IgD-negative memory B cell (primary cell): ENCODE measurements around the gene SUGT1. TPM values are rescaled to one million over a fixed set of nuclear protein-coding genes. Genes with fewer than 3 reads are reported as not detected.
"Not testable (repeated sequence)": the region's sequence is repeated elsewhere in the genome, so short reads cannot be mapped to it uniquely, and the experiment has no call there.

Experiments used
- H3K27ac Mint-ChIP-seq, 3 donors: one replicate each; pipeline ENCODE4 v1.8.0; 2020 to 2022; ENCODE audit warnings: mild to moderate bottlenecking in 3 of 3, mixed read lengths in 3 of 3, moderate library complexity in 1 of 3
- H3K27me3 Mint-ChIP-seq: one replicate; pipeline ENCODE4 v1.8.0; 2021; ENCODE audit warnings: mixed read lengths
- H3K36me3 Mint-ChIP-seq: one replicate; pipeline ENCODE4 v1.8.0; 2020; ENCODE audit warnings: mild to moderate bottlenecking, mixed read lengths
- H3K4me1 Mint-ChIP-seq, 3 donors: one replicate each; pipeline ENCODE4 v1.8.0; 2020 to 2022; ENCODE audit warnings: mixed read lengths in 3 of 3, mild to moderate bottlenecking in 1 of 3
- H3K4me3 Mint-ChIP-seq, 4 donors: one replicate each; pipeline ENCODE4 v1.8.0; 2020 to 2022; ENCODE audit warnings: mild to moderate bottlenecking in 4 of 4, mixed read lengths in 4 of 4, moderate library complexity in 3 of 4
- H3K9me3 Mint-ChIP-seq, 3 donors: one replicate each; pipeline ENCODE4 v1.8.0; 2020 to 2021; ENCODE audit warnings: mixed read lengths in 3 of 3, mild to moderate bottlenecking in 1 of 3
- polyA plus RNA-seq: library from polyadenylated mRNA; unstranded; fragments of 300-500 nt; fragmentation: Illumina TruSeq; gene quantifications from one replicate; pipeline ENCODE4 v1.2.3, GENCODE V29; 2021

Gene SUGT1
- polyA plus RNA-seq, 1 donor from 2014 or later = 47.3 TPM

DNA sequence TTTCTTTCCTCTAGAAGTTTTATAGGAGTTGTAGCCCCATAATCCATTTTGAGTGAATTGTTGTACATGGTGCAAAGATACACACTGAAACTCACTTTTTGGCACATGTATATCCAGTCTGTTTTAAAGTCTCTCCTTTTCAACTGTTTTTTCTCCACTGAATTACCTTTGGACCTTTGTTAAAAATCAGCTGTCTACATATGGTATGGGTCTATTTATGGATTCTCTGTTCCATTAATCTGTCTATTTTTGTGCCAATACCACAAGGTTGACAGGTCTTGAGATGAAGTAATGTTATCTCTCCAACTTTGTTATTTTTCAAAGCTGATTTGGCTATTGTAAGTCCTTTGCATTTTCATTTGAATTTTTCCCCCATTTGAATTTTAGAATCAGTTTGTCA lies 5.7 kb upstream of the SUGT1 start:
- Mint-ChIP-seq H3K4me3 (no peak overlapping the region), H3K27ac (no peak overlapping the region), H3K9me3 (no peaks in the 10 kb centered on the region), H3K4me1 (peaks cover 3 to 16% (median 9%) of the 10 kb centered on the region in 3 donors), H3K27me3 (no peaks in the 10 kb centered on the region), H3K36me3 (peaks cover 7% of the 10 kb centered on the region)

DNA sequence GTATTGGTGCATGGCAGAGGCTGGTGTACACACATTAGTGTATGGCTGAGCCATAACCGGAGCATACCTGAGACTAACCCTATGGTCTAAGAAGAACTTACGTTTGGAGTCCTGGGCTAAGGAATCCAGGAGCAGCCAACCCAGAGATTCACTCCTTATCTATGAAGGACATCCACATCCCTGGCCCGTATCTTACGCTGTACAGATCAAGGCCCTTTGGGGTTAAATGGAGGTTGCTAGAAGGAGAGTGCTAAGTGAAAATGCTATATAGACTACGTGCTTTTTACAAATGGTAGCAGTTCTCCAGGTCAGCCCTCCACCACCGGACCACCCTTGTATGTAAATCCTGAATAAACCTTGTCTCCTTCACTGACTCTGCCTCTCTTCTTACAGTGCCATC lies 1.9 kb upstream of the SUGT1 start:
- peaks cover 5% of the 10 kb centered on the region for H3K36me3 Mint-ChIP-seq
- no peaks in the 10 kb centered on the region for H3K27me3 Mint-ChIP-seq
- H3K27ac Mint-ChIP-seq = peak overlapping the region in 1 of 3 donors; percentile 23
- no peaks in the 10 kb centered on the region for H3K9me3 Mint-ChIP-seq
- H3K4me1 Mint-ChIP-seq = peaks cover 10 to 16% (median 11%) of the 10 kb centered on the region in 3 donors
- H3K4me3 Mint-ChIP-seq = no peak overlapping the region

DNA sequence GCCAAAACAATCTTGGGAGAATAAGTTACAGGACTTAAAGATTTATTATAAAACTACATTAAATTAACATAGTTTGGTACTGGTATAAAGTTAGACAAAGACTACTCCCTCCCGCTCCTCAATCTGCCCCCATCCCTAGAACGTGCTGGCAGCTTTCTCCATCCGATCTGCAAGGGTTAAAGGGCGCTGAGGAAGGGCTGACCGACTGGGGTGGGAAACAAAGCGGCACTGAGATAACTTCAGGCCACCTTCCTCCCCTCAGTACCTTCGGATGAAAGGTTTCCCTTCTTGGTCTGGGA lies 790 bp upstream of the SUGT1 start:
- Mint-ChIP-seq H3K27me3 (no peaks in the 10 kb centered on the region), H3K9me3 (no peaks in the 10 kb centered on the region), H3K36me3 (peaks cover 5% of the 10 kb centered on the region), H3K27ac (no peak overlapping the region), H3K4me1 (peaks cover 10 to 16% (median 11%) of the 10 kb centered on the region in 3 donors), H3K4me3 (no peak overlapping the region)

DNA sequence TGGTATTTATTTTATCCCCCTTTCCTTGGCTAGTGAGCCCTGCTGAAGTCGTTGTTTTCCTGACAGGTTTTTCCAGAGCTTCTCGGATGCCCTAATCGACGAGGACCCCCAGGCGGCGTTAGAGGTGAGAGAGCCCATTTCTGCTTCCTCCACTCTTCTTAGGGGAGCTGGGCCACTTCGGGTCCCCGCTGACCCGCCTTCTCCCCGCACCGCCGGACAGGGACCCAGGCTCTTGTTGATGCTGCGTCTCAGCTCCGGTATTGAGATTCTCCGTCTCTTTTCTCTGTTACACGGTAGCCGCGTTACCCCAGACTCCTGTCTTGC lies 306 bp downstream of the SUGT1 start:
- Mint-ChIP-seq H3K27me3 (no peaks in the 10 kb centered on the region), H3K9me3 (no peaks in the 10 kb centered on the region), H3K27ac (no peak overlapping the region), H3K4me1 (peaks cover 10 to 16% (median 11%) of the 10 kb centered on the region in 3 donors), H3K4me3 (no peak overlapping the region), H3K36me3 (peaks cover 5% of the 10 kb centered on the region)

DNA sequence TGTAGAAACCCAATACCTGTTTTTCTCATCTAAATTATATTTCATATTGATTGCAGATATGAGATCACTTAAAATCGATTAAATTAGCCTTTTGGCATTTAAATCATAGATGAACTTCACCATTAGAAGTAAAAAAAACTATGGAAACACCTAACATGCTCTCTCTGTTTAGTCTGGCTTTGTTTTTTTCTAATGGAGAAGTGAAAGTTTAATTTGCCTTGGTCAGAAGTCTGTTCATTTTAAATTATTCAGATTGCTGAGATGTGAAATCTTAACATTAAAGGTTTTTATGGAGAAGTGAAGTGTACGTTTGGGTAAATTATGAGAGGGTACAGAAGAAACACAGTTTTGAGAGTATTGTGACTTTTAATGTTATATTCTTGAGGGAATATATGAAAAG lies 6.7 kb downstream of the SUGT1 start:
- Mint-ChIP-seq H3K4me3 (peak overlapping the region in 1 of 4 donors; percentile 36), H3K4me1 (peaks cover 0 to 10% (median 4%) of the 10 kb centered on the region in 3 donors), H3K9me3 (no peaks in the 10 kb centered on the region), H3K27ac (peak overlapping the region in 1 of 3 donors; percentile 34), H3K27me3 (no peaks in the 10 kb centered on the region), H3K36me3 (peaks cover 2% of the 10 kb centered on the region)

DNA sequence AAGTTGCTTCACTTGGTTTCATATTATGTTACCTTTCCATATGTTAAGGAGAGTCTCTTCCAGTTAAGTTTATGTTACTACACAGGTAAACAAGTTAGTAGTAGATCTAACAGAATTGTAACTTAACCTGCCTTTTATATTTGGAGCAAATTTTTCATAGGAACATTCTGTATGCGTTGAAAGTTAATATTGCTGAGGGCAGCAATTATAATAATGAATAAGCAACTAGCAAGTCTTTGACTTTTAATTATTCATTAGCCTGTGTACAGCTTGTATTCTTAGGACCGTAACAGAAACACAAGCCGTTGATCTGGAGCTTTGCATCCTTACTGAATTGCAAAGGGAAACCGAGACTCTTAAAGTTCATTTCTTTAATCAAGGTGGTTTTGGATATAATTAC lies 11.6 kb downstream of the SUGT1 start:
- no peak overlapping the region for H3K4me3 Mint-ChIP-seq
- no peak overlapping the region for H3K27ac Mint-ChIP-seq

DNA sequence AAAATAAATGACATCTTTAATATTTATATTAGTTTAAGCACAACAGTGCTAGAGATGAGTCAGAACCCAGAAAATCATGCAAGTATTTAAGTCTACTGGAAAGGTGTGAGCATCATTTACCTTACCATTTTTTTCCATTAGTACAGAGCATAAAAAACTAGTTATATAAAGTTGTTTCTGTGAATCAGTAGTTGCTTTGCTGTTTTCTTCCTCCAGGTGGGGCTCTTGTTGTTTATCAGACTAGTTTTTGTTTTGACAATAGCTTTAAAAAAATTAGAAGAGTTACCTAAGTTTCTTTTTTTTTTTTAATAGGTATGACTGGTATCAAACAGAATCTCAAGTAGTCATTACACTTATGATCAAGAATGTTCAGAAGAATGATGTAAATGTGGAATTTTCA lies 12.7 kb downstream of the SUGT1 start:
- Mint-ChIP-seq H3K9me3 (no peaks in the 10 kb centered on the region), H3K4me1 (peaks cover 0 to 1% (median 0%) of the 10 kb centered on the region in 3 donors), H3K36me3 (peaks cover 12% of the 10 kb centered on the region), H3K4me3 (no peak overlapping the region), H3K27me3 (no peaks in the 10 kb centered on the region), H3K27ac (no peak overlapping the region)

More for the DNA sequence above, 11.6 kb downstream of the SUGT1 start:
- Mint-ChIP-seq H3K36me3 (peaks cover 7% of the 10 kb centered on the region), H3K27me3 (no peaks in the 10 kb centered on the region), H3K4me1 (peaks cover 1 to 4% (median 2%) of the 10 kb centered on the region in 3 donors), H3K9me3 (no peaks in the 10 kb centered on the region)

DNA sequence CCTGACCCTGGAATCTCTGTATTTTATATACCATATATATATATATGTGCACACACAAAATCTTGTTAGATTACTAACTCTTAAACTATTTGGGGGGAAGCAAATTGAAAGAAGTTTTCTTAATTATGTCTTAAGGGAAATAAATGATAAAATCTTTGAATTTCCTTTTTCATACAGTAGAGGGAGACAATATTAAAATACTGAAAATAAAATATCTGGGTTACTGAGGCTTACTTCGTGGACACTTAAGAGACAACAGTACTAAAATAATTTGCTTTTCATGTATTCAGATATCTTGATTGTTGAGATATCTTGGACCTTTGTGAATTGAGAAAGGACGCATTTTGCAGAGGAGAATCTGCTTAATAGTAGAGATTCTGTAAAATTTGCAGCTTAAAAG lies 17.0 kb downstream of the SUGT1 start:
- Mint-ChIP-seq H3K27me3 (no peaks in the 10 kb centered on the region), H3K27ac (no peak overlapping the region), H3K36me3 (peaks cover 10% of the 10 kb centered on the region)

DNA sequence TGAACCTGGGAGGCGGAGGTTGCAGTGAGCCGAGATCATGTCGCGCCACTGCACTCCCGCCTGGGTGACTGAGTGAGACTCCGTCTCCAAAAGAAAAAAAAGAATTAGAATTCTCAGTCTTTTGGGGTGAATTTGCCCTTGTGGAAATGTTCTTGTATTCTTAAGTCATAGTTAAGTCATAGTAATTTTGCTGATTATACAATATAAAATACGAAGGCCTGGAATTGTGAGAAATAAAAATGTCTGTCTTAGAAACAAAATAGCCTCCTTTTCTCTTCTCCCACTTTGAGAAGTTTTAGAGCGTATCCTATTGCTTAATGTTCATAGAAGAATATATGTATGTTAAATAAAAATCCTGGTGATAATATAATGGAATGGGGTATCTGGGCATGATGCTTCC lies 18.1 kb downstream of the SUGT1 start:
- no peak overlapping the region for H3K4me3 Mint-ChIP-seq
- H3K9me3 Mint-ChIP-seq = no peaks in the 10 kb centered on the region
- H3K27ac Mint-ChIP-seq = no peak overlapping the region
- peaks cover 0 to 4% (median 0%) of the 10 kb centered on the region in 3 donors for H3K4me1 Mint-ChIP-seq
- H3K27me3 Mint-ChIP-seq = no peaks in the 10 kb centered on the region
- H3K36me3 Mint-ChIP-seq = peaks cover 9% of the 10 kb centered on the region

More for the DNA sequence above, 17.0 kb downstream of the SUGT1 start:
- Mint-ChIP-seq H3K4me3 (no peak overlapping the region), H3K9me3 (no peaks in the 10 kb centered on the region), H3K4me1 (peaks cover 0 to 4% (median 0%) of the 10 kb centered on the region in 3 donors)

DNA sequence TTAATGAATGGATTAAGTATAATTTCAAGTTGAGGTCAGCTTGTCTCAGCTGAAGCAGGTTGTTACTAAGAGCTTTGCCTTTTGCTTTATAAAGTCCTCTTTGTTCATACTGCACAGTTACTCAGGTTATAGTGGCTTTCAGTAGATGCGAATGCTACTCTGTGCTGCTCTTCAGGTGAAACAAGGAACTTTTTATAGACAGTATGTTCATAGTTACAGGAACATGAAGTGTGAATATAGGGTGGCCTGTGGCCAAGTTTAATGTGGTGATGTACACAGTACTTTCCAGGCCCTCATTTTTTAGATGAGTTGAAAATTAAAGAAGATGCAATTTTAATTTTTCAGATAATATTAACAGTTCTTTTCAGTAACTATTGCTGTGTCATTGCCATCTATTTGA lies 20.8 kb downstream of the SUGT1 start:
- H3K36me3 Mint-ChIP-seq = peaks cover 9% of the 10 kb centered on the region
- H3K27ac Mint-ChIP-seq = no peak overlapping the region
- H3K4me1 Mint-ChIP-seq = peaks cover 0 to 4% (median 0%) of the 10 kb centered on the region in 3 donors
- H3K4me3 Mint-ChIP-seq = no peak overlapping the region
- no peaks in the 10 kb centered on the region for H3K27me3 Mint-ChIP-seq
- no peaks in the 10 kb centered on the region for H3K9me3 Mint-ChIP-seq

DNA sequence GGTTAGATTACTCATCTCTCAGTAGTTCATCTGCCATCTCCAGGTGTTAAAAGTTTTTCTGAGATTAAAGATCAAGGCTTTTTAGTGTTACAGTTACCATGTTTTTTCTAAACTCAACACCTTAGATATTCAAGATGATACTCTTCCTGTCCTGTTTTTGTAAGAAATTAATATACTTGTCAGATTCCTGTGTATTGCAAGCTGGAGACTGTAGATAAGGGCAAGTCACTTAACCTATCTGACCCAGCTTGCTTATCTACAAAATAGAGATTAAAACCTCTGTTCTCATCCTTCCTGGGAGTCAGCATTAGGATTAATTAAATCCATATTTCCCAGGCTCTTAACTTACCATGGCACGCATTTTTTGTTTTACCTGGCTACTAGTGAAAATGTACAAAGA lies 25.2 kb downstream of the SUGT1 start:
- Mint-ChIP-seq H3K9me3 (no peaks in the 10 kb centered on the region), H3K27ac (no peak overlapping the region), H3K4me1 (no peaks in the 10 kb centered on the region), H3K4me3 (no peak overlapping the region), H3K36me3 (peaks cover 4% of the 10 kb centered on the region), H3K27me3 (no peaks in the 10 kb centered on the region)

DNA sequence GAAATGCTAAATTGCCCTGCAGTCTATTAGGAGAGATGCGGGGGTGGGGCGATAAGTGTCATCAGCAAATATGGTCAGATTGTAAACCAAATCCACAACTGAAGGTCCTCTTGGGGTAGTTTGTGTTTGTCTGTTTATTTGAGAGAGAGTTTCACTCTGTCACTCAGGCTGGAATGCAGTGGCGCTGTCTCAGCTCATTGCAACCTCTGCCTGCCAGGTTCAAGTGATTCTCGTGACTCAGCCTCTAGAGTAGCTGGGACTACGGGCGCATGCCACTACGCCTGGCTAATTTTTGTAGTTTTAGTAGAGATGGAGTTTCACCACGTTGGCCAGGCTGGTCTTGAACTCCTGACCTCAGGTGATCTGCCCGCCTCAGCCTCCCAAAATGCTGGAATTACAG lies 33.2 kb downstream of the SUGT1 start:
- H3K4me1 Mint-ChIP-seq, H3K27me3 Mint-ChIP-seq, H3K9me3 Mint-ChIP-seq, H3K27ac Mint-ChIP-seq, H3K36me3 Mint-ChIP-seq, H3K4me3 Mint-ChIP-seq: not testable (repeated sequence)

DNA sequence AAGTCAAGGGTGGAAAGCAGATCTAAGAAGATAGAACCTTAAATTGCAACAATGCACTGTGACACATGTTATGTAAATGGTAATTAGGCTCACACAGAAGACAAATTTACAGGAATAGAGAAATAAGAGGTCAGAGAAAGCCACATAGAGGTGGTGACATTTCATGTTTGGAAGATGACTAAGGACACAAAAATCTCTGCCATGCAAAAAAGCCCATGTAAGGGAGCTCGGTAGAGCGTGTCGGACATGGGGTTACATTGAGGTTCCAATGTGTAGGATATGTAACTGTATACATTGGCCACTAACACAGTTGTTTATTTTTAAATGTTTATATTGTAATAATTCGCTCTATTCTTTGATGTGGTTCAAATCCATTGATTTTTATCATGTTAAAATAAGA lies 33.7 kb downstream of the SUGT1 start:
- H3K27ac Mint-ChIP-seq = no peak overlapping the region
- H3K4me1 Mint-ChIP-seq = no peaks in the 10 kb centered on the region
- H3K9me3 Mint-ChIP-seq = no peaks in the 10 kb centered on the region
- H3K4me3 Mint-ChIP-seq = peak overlapping the region in 1 of 4 donors; percentile 4
- no peaks in the 10 kb centered on the region for H3K27me3 Mint-ChIP-seq
- peaks cover 6% of the 10 kb centered on the region for H3K36me3 Mint-ChIP-seq

DNA sequence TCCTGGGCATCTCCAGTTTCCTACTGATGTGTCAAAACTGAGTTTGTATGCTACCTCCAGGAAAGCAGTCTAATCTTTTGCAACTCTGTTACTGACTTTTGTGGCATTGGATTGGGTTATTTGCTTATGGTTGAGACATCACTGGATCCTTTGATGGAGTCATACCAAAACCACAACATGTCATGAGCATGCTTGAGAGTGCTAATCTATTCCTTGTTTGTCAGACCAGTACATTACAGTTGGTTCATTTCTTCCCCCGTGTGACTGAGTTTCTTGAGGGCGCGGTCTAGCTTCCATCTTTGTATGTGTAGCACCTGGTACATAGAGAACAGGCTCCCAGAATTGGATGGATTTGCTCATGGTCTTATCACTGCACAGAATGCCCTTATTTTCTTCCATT lies 43.2 kb downstream of the SUGT1 start:
- H3K4me3 Mint-ChIP-seq = no peak overlapping the region
- H3K36me3 Mint-ChIP-seq = peaks cover 11% of the 10 kb centered on the region
- H3K27ac Mint-ChIP-seq = peak overlapping the region in 1 of 3 donors; percentile 8
- H3K9me3 Mint-ChIP-seq = no peaks in the 10 kb centered on the region
- H3K4me1 Mint-ChIP-seq = no peaks in the 10 kb centered on the region
- no peaks in the 10 kb centered on the region for H3K27me3 Mint-ChIP-seq

DNA sequence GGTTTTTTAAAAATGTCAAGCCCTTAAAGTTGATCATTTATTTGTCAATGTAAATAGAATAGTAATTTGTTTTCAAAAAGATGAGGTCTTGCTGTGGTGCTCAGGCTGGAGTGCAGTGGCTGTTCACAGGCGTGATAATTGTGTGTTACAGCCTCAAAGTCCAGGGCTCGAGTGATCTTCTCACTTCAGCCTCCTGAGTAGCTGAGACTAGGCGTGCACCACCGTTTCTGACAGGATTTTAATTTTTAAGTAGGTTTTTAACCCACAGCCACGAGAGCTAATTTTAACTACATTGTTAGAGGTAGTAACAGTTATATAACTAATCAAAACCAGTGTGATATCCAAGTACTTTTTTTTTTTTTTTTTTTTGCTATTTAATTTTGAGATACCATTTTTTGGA lies 43.9 kb downstream of the SUGT1 start:
- Mint-ChIP-seq H3K4me1 (no peaks in the 10 kb centered on the region), H3K36me3 (peaks cover 11% of the 10 kb centered on the region), H3K4me3 (no peak overlapping the region), H3K27me3 (no peaks in the 10 kb centered on the region), H3K27ac (no peak overlapping the region), H3K9me3 (no peaks in the 10 kb centered on the region)

DNA sequence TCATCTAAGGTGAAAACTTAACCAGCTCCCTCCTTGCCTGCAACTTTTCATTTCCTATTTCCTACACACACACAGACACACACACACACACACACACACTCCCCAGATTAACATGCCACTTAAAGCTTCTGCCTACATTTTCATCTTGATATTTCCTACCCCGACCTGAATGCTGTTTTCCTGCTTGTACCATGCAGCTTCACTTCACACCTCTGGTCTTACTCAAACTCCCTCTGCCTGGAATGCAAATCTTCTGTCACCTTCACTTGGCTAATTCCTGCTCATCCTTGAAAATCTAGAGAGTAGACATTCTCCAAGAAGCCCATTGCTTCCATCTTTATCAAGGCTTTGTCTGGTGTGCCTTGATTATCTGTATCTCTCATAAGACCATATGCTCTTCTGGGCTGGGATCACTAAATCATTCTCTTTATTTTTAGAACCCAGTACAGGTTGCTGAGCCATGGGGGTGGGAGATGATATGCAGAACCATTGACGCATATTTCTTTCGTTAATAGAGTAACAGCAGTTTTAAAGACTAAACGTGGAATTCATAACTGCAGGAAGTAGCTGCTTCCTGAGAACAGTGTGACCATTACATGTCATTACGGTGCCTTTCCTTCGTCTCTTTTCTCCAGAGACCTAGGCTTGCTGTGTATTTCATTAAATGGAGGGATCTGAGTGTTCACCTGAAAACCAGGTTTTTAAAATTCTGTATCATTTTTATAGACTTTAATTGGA lies 49.3 kb downstream of the SUGT1 start:
- Mint-ChIP-seq H3K27ac (no peak overlapping the region), H3K36me3 (peaks cover 6% of the 10 kb centered on the region), H3K4me3 (no peak overlapping the region), H3K27me3 (no peaks in the 10 kb centered on the region), H3K4me1 (no peaks in the 10 kb centered on the region), H3K9me3 (no peaks in the 10 kb centered on the region)
